ENCODE measurements around the gene PLCL2. TPM values are rescaled to one million over a fixed set of nuclear protein-coding genes. Genes with fewer than 3 reads are reported as not detected.

Gene PLCL2
- polyA plus RNA-seq, 2 of the 4 experiments (the other 2 are of a cell fraction) = 2.1 to 3.0 TPM

GRCh38 chr3:17040990-17041377 is 156.2 kb downstream of the PLCL2 start:
- Histone ChIP-seq H3K4me2 (peak overlapping the region; percentile 54), H3K9me3 (no peaks in the 10 kb centered on the region), H3K4me3 (no peak overlapping the region), H3K4me1 (peaks cover 29% of the 10 kb centered on the region), H3K27ac (peak overlapping the region; percentile 57 to 79; a peak in 5 of 6 replicates)
- CTCF ChIA-PET = interaction anchor here (1.2 kb wide), 1 partner anchor 113 kb away, joined by 3 read pairs; no protein-coding TSS in a partner anchor
- no peak for TF ChIP-seq ATOH8 (CRISPR knock-in tag; IDR thresholded peaks at IDR 0.05; ENCODE audit: low read depth)
- no peak for TF ChIP-seq ZFP36 (IDR thresholded peaks at IDR 0.05; ENCODE audit: borderline replicate concordance, partially characterized antibody)
- no peak for TF ChIP-seq HES2 (IDR thresholded peaks at IDR 0.05)
- TF ChIP-seq ZSCAN20 (CRISPR knock-in tag; IDR thresholded peaks at IDR 0.05) = no peak
- TF ChIP-seq E2F6 (IDR thresholded peaks at IDR 0.05; ENCODE audit: borderline replicate concordance, low read depth) = no peak
- no peak for TF ChIP-seq FOXS1 (CRISPR knock-in tag; IDR thresholded peaks at IDR 0.05)
- no peak for TF ChIP-seq ELK1 (IDR thresholded peaks at IDR 0.05; ENCODE audit: low read depth, low read length)
- no peak for TF ChIP-seq HEYL (CRISPR knock-in tag; IDR thresholded peaks at IDR 0.05)
- TF ChIP-seq HOXA7 (CRISPR knock-in tag; IDR thresholded peaks at IDR 0.05) = no peak
- TF ChIP-seq MAFK (IDR thresholded peaks at IDR 0.05; ENCODE audit: partially characterized antibody) = no peak
- no peak for TF ChIP-seq RFX5 (IDR thresholded peaks at IDR 0.05)
- no peak for TF ChIP-seq EP300 (IDR thresholded peaks at IDR 0.05)
- no peak for TF ChIP-seq NR3C1 (IDR thresholded peaks at IDR 0.05)
- WGBS (ENCODE audit: missing lambda C conversion rate) = 33% methylated on average over 5 of the region's 5 CpGs
- no peak for ATAC-seq
- no peak for DNase-seq (ENCODE audit: low read depth in 1 of 2, low spot score in 1 of 2)
- no peak for FAIRE-seq
- POLR2A ChIA-PET = no interaction called here

GRCh38 chr3:17044855-17045254 is 160.1 kb downstream of the PLCL2 start:
- H3K4me3 ChIP-seq = no peak overlapping the region
- no peak overlapping the region for H3K27ac ChIP-seq
- H3K9me3 ChIP-seq = no peaks in the 10 kb centered on the region
- CTCF ChIA-PET = no interaction called here
- H3K4me1 ChIP-seq = peaks cover 16% of the 10 kb centered on the region
- no peak overlapping the region for H3K4me2 ChIP-seq
- TF ChIP-seq HDAC2 (IDR thresholded peaks at IDR 0.05) (no peak), USF2 (IDR thresholded peaks at IDR 0.05) (no peak), RAD21 (conservative IDR thresholded peaks at IDR 0.05 in 1 of 2, IDR thresholded peaks at IDR 0.05 in 1 of 2) (no peak)
- FAIRE-seq (no peak), DNase-seq (ENCODE audit: low read depth in 1 of 2, low spot score in 1 of 2) (no peak), ATAC-seq (no peak)
- 85% methylated on average over 2 of the region's 2 CpGs for WGBS (ENCODE audit: missing lambda C conversion rate)
- POLR2A ChIA-PET = no interaction called here

GRCh38 chr3:17045705-17046104 is 160.9 kb downstream of the PLCL2 start:
- no peak overlapping the region for H3K4me2 ChIP-seq
- no peak overlapping the region for H3K4me3 ChIP-seq
- WGBS (ENCODE audit: missing lambda C conversion rate) = 83% methylated on average over 7 of the region's 7 CpGs
- FAIRE-seq = no peak
- no peak for DNase-seq (ENCODE audit: low read depth in 1 of 2, low spot score in 1 of 2)
- TF ChIP-seq RAD21 (conservative IDR thresholded peaks at IDR 0.05 in 1 of 2, IDR thresholded peaks at IDR 0.05 in 1 of 2) (no peak), TFCP2L1 (CRISPR knock-in tag; IDR thresholded peaks at IDR 0.05) (no peak), FOXS1 (CRISPR knock-in tag; IDR thresholded peaks at IDR 0.05) (no peak), CHD2 (IDR thresholded peaks at IDR 0.05; ENCODE audit: low read length, partially characterized antibody) (no peak), E2F6 (IDR thresholded peaks at IDR 0.05; ENCODE audit: borderline replicate concordance, low read depth) (no peak), MAZ (IDR thresholded peaks at IDR 0.05; ENCODE audit: borderline replicate concordance, low read depth, low read length) (no peak), EHMT2 (IDR thresholded peaks at IDR 0.05; ENCODE audit: low read depth) (no peak), EP300 (IDR thresholded peaks at IDR 0.05) (no peak), GATA3 (IDR thresholded peaks at IDR 0.05; ENCODE audit: borderline replicate concordance) (no peak), ESRRA (IDR thresholded peaks at IDR 0.05; ENCODE audit: borderline replicate concordance, low read length) (no peak), HOXA7 (CRISPR knock-in tag; IDR thresholded peaks at IDR 0.05) (no peak), ATOH8 (CRISPR knock-in tag; IDR thresholded peaks at IDR 0.05; ENCODE audit: low read depth) (no peak), BCL3 (IDR thresholded peaks at IDR 0.05) (no peak), NFE2L2 (conservative IDR thresholded peaks at IDR 0.05; ENCODE audit: low read length) (no peak)
- CTCF ChIA-PET = no interaction called here
- H3K9me3 ChIP-seq = no peaks in the 10 kb centered on the region
- ATAC-seq = no peak
- POLR2A ChIA-PET = no interaction called here
- H3K4me1 ChIP-seq = peaks cover 8% of the 10 kb centered on the region
- H3K27ac ChIP-seq = no peak overlapping the region
